Hepatocyte (in vitro differentiated cells): Measurements from ENCODE around the gene MZT2B.
"Not testable (repeated sequence)": the region's sequence is repeated elsewhere in the genome, so short reads cannot be mapped to it uniquely, and the experiment has no call there.

Source experiments
- CTCF ChIP-seq: fragments of 200-600 bp; sonication (generic); IDR thresholded peaks from 2 replicates; pipeline ENCODE4 v1.5.1; 2016; ENCODE audit warnings: antibody characterized with exemption, mild to moderate bottlenecking; ENCODE audit not compliant: poor library complexity
- EZH2 ChIP-seq: fragments of 200-600 bp; sonication (generic); IDR thresholded peaks from 2 replicates; pipeline ENCODE4 v1.6.1; 2016; ENCODE audit warnings: antibody characterized with exemption, mild to moderate bottlenecking, borderline replicate concordance

GRCh38 chr2:130152136-130152815 is 29.8 kb upstream of the MZT2B start:
- TF ChIP-seq CTCF, EZH2: not testable (repeated sequence)
